GM12891 (cell line): ENCODE data around the gene BHLHE40.

Experiments used
- POLR2A ChIP-seq: IDR thresholded peaks from 2 replicates; pipeline ENCODE4 v1.6.1; 2011; ENCODE audit warnings: low read depth, low read length, control low read depth
- POLR2AphosphoS5 ChIP-seq: IDR thresholded peaks from 2 replicates; pipeline ENCODE4 v1.6.1; 2011; ENCODE audit warnings: low read depth, low read length, control low read depth

DNA sequence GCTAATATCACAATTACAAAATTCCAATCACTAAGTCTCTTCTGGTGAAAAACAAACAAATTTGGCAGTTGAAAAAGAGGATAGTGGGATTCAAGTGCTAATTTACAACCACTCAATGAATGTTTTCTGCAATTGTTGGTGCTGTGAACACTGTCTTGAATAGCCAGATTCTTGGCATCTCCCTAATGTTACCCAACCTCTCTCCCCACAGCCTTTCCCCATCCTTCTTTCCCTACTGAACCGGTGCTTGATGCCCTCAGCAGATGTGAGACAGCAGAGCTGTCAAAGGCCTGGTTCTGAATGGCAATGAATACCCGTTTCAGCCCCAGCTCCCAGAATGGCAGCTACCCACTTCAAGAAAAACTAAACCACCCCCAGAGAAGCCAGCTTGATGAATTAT lies 22.5 kb upstream of the BHLHE40 start:
- no peak for TF ChIP-seq POLR2AphosphoS5
- TF ChIP-seq POLR2A, result no peak
